Stomach (tissue), 4 donors: Measurements from ENCODE around the gene PHTF2.

Experiments used
- CTCF ChIP-seq, 7 experiments: fragments of 450-650 bp in 4 of 7; fragments of 200-600 bp in 3 of 7; sonication (generic) in 3 of 7; IDR thresholded peaks; one replicate each; pipeline ENCODE4 v1.5.1; 2016 to 2019; ENCODE audit warnings: antibody characterized with exemption in 7 of 7, control low read depth in 2 of 7, mild to moderate bottlenecking in 1 of 7
- EP300 ChIP-seq: sonication (generic); formaldehyde crosslinking; IDR thresholded peaks from one replicate; pipeline ENCODE4 v1.6.1; 2017; ENCODE audit warnings: antibody characterized with exemption
- POLR2A ChIP-seq, 4 donors: fragments of 450-650 bp; IDR thresholded peaks; one replicate each; pipeline ENCODE4 v1.6.1; 2016; ENCODE audit warnings: antibody characterized with exemption in 4 of 4, control low read depth in 2 of 4, mild to moderate bottlenecking in 1 of 4, moderate library complexity in 1 of 4
- POLR2AphosphoS5 ChIP-seq, 3 donors: sonication (generic); formaldehyde crosslinking; IDR thresholded peaks; one replicate each; pipeline ENCODE4 v1.6.1; 2016; ENCODE audit warnings: antibody characterized with exemption in 3 of 3

GRCh38 chr7:77766801-77767605 lies 31.6 kb upstream of the PHTF2 start:
- TF ChIP-seq POLR2A (IDR thresholded peaks at IDR 0.05) (no peak), CTCF (IDR thresholded peaks at IDR 0.05) (no peak), POLR2AphosphoS5 (IDR thresholded peaks at IDR 0.05) (no peak), EP300 (no peak)
